Stimulated activated CD4-positive, alpha-beta T cell treated with anti-CD3 and anti-CD28 coated beads, Interleukin-4, amount 100 ng/mL, for 24 hours (primary cell): ENCODE measurements around the gene BCHE.

ENCODE experiments used
- DNase-seq: peaks from one replicate; pipeline ENCODE4 v3.0.0-alpha.2; 2020

BCHE gene

GRCh38 chr3:165837058-165837525 is at the start of gene BCHE:
TSS of gene BCHE (minus strand) at chr3:165837423. CDS start at chr3:165831033, 6,390 bp downstream.
- no peak for DNase-seq

DNA sequence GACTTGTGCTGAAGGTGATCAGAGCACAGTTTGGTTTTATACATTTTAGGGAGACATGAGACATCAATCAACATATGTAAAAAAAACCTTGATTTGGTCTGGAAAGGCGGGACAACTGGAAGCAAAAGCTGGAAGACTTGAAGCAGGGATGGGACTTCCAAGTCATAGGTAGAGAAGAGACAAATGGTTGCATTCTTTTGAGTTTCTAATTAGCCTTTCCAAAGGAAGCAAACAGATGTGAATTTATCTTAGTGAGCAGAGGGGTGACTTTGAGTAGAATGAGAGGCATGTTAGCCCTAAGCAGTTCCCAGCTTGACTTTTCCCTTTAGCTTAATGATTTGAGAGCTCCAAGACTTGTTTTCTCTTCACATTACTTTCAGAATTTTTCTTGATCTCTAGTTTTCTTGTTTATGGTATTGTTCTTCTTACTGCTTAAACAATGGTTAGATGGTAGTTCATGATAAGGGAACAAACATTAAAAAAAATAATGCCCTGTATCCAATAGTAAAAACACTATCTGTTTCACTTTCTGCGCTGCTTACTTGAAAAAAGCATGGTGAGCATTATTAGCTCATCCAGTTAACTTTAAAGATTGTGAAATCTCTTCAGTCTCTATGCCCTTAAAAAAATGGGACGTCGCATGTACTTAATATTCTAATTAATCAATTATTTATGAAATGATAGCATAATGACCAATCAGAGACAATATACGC is 48.5 kb upstream of the BCHE start:
- no peak for DNase-seq

GRCh38 chr3:165884518-165884917 is 47.3 kb upstream of the BCHE start:
- DNase-seq = no peak

- no peak for DNase-seq
Observed at GRCh38 chr3:165883863-165884478, 46.7 kb upstream of the BCHE start.

DNA sequence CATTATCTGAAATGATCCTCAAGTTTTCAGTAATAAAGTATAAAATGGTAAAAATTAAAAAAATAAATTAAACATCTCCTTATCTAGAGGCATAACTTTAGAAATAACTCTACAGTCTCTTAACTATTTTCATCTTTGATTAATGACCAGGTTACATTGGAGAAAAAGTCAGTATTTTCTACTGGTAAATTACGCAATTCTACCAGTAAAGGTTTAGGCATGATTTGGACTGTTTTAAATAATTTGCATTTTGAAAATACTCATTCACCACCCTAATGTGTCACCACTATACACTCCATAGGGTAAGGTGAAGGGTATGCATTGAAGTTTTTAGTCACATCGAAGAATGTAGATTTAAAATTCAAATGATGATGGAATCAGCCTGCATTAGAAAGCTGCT is 45.9 kb upstream of the BCHE start:
- no peak for DNase-seq

GRCh38 chr3:165875644-165876043 is 38.4 kb upstream of the BCHE start:
- no peak for DNase-seq

- no peak for DNase-seq
Observed at GRCh38 chr3:165874663-165875489, 37.7 kb upstream of the BCHE start.

- no peak for DNase-seq
Observed at GRCh38 chr3:165868088-165868487, 30.9 kb upstream of the BCHE start.

GRCh38 chr3:165859061-165859460 is 21.8 kb upstream of the BCHE start:
- no peak for DNase-seq

DNA sequence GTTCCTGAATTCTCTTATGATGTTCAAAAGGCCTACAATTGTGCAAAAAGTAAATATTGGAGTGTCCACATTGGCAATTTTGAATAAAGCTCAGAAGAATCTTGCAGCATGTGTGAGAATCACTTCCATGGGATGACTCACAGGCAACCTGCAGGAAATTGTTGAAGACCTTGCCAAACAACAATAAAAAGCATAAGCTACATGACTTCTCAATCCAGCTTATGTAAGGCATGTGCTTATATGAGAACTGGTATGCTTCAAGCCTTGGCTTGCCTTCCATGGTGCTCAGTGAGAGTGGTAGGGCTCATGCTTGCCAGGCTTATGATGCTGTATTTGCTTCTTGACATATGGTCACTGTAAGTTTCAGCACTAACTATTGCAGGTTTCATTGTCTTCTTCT is 18.4 kb upstream of the BCHE start:
- no peak for DNase-seq

DNA sequence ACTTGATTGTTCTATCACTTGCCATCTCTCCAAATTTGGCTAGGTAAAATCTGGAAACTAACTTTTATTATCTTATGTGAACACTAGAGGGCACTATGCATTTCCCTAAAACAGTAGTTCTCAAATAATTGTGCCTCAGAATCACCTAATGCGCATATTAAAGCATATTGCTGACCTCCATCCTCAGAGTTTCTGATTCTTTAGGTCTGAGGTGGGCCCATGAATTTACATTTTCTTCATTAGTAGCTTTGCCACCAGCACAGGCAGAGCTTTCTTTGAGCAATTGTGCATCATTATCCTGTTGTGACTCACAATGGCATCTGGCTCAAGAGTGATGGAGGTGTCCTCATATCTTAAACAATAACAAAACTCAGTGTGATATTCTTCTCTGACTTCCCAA is 17.5 kb upstream of the BCHE start:
- DNase-seq = no peak

DNA sequence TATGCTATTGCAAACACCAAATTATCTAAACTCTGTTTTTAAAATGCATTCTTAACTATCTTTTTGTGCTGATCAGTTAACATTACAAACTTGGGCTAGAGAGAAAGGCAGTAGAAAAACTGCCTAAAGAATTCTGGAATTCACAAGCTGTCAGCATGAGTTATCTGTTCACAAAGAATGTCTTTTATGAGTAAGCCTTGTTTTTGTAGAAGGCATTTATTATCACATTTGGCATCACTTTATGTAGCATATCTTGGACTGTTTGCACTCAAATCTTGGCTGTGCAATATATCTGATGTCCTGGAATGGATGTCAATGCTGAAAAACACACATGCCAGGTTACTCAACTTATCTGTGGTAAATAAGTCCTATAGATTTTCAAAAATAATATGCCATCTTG is 15.5 kb upstream of the BCHE start:
- DNase-seq = no peak

- no peak for DNase-seq
Observed at GRCh38 chr3:165852191-165852590, 15.0 kb upstream of the BCHE start.

GRCh38 chr3:165846056-165846455 is 8.8 kb upstream of the BCHE start:
- DNase-seq = no peak

- no peak for DNase-seq
Observed at GRCh38 chr3:165839296-165840076, 2.3 kb upstream of the BCHE start.

DNA sequence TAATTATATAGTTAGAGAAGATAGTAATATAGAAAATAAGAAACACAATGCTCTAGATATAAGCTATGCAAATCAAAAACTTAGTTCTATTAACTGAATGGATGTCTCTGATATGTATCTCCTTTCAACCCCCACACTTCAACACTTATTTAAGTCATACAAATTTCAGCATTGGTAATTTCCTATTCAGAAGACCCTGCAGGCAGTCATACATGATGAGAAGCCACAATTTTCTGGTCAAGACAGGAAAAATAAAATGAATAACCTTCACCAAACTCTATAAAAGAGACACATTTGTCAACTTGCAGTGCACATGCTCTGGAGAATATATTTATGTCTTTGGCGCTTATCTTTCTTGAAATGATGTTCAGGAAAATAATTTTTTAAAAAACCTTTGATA is 578 bp upstream of the BCHE start:
- DNase-seq = no peak

DNA sequence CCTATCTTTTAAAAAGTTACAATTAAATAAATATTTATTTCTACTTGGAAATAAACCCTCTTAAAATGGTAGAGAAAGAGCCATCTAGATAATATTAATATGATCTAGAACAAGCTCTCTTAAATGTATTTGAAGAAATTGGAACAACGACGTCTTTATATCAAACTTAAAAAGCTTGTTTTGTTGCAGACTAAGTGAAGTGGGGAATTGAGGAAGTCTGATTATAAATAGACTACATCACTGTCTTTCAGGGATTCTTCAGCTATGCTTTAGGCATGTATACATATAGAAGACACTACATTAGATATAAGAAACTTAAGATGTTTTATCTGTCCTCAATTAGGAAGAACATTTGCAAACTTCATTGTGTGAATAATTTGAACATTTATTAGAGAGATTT is 1.8 kb downstream of the BCHE start:
- DNase-seq = no peak

GRCh38 chr3:165830746-165831145 is 6.5 kb downstream of the BCHE start:
- no peak for DNase-seq

GRCh38 chr3:165827883-165828282 is 9.3 kb downstream of the BCHE start:
- no peak for DNase-seq

DNA sequence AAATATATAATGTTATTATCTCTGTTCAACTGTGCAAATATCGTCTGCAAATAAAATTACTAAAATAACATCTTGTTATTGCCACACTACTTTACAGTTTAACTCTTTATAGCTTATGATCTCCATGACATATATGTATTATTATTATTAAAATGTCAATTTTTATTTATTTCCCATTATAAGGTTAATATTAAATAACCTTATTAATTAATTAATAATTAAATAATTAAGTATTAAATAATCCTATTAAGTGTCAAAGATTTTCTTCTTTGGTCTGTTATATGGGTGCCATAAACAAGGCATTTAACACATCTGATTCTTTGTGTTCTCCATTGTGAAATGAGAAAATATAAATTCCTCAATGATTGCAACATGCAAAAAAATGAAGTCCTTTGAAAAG is 10.0 kb downstream of the BCHE start:
- DNase-seq = no peak

DNA sequence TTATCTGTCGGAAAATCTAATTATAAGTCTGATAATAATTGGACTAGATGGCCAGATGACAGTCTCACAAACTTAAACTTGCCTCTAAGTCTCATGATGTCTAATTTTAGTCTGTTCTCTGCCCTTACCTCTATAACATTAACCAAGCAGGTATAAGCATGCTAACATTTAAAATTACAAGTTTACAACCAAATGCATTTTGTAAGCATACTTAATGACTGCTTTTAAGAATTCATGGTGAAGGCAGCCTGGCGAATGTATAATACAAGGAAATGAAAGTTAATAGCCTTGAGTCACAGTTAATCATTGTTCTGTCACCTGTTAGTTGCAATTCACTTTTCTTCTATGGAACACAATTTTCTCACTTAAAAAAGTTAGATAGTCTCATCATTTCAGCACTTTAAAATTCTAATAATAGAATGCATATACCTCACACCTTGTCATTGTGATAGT is 16.5 kb downstream of the BCHE start:
- DNase-seq = no peak

- DNase-seq = no peak
Observed at GRCh38 chr3:165817160-165817709, 20.0 kb downstream of the BCHE start.

DNA sequence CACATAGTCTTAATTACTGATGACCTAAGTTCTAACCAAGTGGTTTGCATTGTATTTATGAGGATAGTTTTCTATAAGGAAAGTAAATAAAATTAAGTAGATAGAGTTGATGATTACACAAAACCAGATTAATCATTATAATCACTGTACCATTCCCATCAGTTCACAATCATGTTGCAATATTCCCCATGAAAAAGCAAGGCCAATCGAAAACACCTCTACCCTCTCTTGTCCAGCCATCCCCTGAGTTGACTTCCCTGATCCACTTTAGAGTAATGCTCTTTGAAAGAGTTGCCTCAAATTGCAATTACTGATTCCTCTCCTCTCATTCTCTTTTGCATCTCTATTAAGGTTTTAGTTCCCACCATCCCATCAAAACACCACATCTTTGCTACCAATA is 21.0 kb downstream of the BCHE start:
- DNase-seq = no peak
